ENCODE data around the gene SIAH2.

The SIAH2 gene

DNA sequence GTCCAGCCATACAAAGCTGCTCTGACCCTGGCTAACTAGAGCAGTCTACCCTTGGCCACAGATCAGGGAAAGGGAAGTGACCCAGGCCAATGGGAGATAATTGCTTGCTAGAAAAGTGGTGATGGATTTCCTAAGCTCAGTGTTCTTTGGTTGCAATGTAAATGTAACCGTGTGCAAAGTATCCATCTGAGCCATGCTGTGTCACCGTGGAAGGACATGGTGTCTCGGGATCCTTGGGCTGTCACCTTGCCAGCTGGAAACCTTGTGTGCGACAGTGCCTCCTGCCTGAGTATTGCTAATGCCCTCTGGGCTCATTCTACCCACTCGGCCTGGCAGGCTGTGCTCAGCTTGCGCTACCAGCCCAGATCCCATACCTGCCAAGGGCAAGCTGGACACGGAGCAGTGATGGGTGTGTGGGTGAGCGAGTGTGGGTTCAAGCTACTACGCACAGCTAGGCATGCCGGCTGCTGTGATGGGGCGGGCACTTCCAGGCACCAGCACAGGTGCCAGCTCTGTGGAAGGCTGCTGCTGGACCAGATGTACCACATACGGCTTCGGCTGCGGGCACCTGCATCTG is 10.7 kb upstream of the SIAH2 start:
- DNase-seq: no peak

DNA sequence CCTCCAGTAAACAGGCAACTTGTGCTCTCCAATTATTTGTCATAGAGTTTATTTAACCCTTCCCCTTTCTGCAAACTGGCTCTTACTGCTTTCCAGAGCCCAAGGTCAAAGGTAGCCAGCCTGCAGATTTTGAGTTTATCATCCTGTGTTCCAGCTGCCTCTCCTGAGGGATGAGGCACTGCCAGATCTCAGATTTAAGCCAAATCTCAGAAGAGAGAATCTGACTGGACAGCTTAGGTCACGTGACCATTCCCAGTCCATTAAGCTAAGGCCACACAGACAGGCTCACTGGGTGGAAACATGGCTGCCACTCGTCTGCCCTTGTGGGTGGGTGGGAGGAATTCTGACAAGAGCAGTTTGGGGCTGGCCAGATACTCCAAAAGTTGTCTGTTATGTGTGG is 8.6 kb upstream of the SIAH2 start:
- DNase-seq: no peak

DNA sequence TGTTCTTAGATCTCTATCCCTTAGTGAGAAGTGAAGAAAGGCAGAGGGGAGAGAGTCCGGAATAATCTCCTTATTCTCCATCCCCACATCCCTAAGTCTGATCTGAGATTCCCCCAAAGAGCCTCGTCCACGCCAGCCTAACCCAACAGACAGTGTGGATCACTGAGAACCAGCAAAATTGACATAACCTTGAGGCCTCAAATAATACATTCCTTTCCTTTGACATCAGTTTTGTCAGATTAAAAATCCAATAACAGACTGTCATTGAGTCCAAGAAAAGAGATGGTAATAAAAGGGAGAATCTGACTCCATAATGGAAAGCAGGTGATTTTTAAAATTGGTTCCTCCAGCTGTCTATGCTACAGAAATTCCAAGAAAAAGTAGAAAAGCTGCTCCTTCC is 7.7 kb upstream of the SIAH2 start:
- DNase-seq: no peak

DNA sequence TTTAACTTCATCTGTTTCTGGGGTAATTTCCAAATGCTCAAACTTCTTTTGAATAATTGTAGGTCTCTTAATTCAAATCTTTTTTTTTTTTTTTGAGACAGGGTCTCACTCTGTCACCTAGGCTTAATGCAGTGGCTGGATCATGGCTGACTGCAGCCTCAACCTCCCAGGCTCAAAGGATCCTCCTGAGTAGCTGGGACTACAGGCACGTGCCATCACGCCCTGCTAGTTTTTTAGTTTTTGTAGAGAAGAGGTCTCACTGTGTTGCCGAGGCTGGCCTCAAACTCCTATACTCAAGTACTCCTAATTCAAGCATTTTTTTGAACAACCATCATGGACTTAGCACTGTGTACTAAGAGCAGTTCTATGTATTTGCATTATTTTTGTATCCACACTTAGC is 3.8 kb upstream of the SIAH2 start:
- no peak for DNase-seq

DNA sequence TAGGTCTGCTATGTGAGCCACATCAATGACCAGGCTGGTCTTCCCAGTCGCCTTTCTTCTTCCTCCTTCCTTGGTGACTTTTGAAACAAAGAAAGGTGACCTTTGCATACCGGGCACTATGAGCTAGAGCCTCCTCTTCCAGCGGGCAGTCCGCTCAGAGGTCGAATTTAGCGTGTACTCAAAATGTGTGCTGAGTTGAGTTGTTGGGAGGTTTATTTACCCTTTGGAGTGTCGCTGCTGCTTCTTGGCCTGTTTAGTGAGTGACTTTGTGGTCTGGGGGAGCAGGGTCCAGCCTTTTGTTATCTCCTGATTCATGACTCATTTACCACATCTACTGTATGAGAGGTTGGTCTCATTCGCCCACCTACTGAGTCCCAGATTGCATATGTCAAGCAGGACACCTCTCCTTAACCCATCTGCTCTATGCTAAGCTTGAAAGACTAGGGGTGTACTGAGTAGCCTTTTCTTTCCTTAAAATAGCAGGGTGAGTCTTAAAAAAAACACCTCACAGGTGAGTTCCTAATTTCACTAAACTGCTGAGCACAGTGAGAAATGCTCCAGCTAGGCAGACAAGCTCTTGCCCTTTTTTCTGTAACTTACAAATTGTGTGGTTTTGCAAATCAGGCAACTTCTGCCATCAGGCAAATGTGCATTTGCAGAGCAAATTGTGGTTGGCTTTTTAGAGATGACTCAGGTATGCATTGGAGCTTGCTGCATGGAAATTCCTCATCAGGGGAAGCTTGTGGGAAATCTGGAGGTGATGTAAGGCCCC is 3.2 kb upstream of the SIAH2 start:
- DNase-seq: peak; percentile 59

DNA sequence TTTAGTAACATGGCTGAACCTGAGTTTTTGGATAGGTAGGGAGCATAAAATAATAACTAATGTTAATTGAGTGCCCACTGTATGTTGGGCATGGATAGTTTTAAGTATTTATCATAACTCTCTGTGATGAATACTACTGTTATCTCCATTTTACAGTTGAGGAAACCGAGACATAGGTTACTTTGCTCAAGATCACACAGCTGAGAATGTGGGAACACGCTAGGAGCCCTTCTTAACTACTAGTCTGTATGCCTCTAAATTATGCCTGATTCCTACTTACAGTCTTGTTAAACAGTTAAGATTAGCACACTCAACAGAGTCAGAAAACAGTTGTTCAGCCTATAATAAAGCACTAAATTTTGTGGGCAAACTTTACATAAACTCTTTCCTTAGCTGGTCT is 2.0 kb upstream of the SIAH2 start:
- no peak for DNase-seq

DNA sequence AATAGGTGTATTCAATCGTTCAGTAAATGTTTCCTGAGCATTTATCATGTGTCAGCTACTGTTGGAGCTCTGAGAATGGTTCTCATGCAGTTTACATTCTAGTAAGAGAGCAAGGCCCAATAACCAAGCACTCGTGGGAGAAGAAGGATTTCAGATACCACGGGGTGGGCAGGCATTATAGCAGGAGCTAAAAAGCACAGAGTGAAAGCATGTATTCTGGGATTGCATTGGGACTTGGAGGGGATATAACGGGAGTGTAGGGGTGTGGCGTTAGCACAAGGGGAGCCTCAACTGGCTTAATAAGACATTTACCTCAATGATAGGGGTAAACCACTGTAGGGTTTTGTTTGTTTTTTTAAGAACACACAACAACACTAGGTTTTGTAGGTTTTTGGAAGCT is 1.6 kb upstream of the SIAH2 start:
- no peak for DNase-seq

DNA sequence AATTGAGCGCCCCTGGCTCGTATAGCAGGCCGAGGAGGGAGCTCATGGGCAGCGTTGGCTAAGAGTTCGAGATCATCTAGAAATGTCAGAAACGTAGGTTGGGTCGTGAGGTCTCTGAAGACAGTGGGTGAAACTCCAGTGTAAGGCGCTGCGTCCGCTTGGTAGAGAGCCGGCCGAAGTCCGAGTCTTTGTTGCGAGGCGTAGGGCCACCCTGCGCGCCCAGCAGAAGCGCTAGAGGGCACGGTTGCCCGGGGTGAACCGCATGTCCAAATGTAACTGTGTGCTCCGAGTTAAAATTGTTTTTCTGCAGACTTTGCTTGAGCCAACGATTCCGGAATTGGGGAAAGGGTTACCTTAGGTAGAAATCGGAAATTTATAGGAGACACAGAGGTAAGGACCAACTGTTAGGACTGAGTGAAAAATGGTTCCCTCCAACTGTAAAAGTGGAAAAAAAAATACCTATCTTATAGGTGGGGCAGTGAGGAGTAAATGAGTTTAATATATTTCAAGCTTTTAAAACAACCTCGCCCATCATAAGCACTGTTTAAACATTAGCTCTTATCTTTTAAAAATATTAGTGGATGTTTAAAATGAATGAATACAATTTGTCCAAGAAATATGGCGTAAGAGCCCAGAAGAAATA is 993 bp upstream of the SIAH2 start:
- DNase-seq: no peak

DNA sequence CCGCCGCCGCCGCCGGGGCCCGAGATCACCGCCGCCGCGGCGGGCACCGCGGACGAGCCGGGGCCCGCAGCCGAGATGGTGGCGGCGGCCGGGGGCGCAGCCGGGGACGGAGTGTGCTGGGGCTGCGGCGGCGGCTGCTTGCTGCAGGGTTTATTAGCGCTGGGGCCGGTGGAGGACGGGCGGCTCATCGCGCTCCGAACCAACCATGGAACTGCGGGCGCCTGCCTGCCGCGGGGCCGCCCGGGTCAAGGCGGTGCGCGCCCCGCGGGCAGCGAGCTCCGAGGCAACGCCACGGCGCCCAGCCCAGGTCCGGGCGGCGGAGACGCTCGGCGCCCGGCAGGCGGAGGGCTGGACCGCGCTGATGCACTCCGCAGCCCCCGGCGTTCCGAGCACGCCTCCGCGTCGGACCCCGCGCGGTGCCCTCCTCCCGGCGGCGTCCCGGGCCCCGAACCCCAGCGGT is 277 bp downstream of the SIAH2 start:
- DNase-seq: no peak

DNA sequence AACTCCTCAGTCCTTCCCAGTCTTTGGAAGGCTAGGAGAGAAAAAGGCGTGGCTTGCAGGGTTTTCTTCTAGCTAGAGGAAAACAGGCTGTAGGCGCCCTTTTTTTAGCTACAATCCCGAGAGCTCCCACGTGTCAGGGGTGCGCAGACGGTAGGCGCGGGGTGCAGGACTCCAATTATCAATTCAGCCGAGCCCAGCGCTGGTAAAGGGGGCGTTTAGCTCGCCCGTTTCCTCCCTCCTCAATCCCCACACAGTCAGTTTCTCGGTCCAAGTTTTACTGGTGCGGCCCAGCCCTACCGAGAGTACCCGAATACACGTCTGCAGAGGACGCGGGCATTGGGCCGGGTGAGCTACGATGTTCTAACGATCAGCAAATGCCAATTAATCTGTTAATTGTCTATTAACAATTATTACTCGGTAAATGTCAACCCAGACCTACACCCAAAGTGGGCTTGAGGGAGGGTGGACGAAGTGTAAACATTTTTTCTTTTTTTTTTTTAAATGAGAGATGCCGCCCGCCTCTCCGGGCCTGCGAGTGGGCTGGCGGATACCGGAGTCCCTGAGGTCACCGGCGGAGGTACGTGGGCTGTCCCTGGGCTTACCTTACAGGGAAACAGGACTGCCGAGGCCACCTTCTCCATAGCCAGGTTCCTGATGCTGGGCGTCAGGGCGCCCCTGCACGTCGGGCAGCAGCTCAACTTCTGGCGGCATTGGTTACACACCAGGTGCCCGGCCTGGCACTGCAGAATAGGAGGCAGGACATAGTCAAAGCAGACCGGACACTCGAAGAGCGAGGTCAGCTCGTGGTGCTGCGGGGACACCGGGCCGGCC is 923 bp downstream of the SIAH2 start:
- DNase-seq: peak; percentile 54

DNA sequence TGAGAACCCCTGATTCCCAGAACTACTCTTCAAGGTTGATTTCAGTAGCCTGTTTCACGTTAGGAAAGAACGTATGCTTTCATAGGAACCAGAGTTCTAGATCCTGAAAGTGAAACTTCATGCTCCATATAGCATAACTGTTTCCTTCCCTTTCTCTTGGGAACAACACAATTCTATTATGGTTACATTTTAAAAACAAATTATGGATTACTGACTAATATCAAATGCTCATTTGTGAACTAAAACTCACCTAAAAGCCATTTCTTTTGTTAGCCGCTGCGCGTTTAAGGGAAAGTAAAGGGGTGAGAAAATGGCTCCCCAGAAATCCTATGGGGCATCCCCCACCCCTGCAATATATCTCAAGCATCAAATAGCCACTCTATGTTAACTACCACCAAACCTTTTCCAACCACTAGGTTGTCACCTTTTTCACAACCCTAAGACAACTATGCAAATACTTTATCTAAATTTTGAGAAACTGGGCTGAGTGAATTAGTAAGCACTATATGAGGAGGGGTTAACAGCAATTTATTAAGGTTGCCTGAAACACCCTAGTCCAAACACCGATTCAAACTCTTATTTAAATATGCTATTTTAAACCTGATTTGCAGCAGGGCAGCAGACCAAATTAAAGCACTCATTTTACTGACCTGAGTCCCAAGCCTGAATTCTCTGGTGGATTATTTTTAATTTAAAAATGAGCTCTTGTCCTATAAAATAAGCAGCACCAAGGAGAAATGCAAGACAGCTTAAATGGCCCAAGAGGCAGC is 2.4 kb downstream of the SIAH2 start:
- DNase-seq: peak; percentile 74

DNA sequence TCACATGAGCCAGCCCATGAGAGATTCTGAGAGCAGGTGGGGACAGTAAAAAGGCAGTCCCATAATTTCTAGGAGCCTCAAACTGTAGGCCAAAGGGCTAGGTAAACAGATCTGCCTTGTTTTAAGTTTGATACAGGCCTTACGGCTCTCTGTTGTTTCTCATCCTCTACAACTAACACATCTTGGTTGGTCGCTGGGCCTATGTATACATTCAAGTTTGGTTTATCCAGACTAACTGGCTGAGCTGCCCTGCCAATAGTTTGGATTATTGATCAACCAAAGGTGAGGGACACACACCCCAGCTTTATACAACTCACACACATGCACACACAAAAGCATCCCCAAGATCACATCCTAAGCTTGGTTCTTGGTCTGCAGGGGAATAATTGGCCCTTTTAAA is 3.0 kb downstream of the SIAH2 start:
- DNase-seq: no peak

DNA sequence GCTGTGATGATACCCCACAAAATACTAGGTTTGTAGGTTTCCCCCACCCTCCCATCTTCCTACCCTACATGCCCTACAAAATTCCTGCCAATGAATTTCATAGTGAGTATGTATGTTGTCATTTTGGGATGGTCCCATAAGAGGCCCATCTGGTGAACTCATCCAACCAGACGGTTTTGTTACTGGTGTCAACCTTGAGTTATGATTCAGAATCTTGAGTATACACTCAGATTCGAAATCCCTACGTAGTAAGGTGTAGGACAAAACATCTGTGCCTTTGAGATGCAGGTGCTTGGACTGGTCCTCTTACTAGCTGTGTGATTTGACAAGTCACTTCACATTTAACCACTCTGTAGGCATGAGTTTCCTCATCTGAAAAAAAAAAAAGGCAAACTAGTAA is 3.6 kb downstream of the SIAH2 start:
- no peak for DNase-seq

DNA sequence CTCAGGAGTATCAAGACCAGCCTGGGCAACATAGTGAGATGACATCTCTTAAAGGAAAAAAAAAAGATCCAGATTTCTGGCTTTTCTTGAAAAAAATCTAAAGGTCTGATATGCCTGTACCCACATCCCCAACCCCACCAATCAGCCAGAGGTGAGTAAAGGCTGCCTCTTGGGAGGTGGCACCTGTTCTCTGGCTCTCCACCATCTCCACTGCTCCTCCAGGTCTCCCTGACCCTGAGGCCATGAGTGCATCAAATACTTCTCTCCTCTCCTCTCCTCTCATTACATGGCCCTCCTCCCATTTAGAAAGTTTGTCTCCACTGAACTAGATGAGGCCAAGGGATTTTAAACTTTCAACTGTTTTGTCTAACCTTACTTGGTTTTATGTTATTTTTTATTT is 5.2 kb downstream of the SIAH2 start:
- DNase-seq: no peak

DNA sequence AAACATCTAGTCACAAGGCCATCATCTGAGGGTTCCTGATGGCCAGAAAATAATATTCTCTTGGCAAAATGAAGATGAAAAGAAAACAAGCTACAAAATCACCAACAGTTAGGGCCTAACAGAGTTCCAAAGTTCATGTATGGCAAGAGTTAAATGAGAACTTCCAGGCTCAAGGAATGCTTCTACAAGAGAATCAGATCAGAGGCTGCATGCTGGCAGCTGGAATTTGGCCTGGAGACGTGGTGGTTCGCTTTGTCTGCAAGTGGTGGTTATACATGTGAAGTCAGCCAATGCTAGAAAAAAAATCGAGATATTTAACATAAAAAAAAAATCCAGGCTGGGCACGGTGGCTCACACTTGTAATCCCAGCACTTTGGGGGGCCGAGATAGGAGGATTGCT is 5.6 kb downstream of the SIAH2 start:
- DNase-seq: no peak

DNA sequence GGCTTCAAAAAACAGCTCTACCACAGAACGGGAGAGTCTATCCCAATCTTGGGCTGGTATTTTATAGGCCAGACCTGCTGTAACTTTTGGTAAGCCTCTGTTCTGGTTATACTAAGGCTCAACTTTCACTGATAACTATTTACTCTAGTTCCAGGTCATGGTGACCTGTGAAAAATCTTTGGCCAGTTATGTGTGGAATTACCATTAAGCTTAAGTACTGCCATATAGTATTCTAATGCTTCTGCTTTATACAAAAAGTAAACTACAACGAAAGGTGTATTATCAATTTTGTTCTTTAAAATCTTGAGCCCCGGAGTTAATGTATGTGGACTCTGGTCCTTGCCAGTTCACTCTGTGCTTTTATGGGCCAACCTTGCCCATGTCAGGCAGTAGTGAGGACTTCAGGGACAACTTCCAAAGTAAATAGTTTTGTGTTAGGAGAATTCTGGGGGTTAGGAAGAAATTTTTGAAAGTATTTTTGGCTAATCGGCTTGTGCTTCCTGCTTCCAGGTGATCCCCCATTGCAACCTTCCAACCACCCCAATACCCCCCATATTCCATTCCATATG is 6.4 kb downstream of the SIAH2 start:
- no peak for DNase-seq

DNA sequence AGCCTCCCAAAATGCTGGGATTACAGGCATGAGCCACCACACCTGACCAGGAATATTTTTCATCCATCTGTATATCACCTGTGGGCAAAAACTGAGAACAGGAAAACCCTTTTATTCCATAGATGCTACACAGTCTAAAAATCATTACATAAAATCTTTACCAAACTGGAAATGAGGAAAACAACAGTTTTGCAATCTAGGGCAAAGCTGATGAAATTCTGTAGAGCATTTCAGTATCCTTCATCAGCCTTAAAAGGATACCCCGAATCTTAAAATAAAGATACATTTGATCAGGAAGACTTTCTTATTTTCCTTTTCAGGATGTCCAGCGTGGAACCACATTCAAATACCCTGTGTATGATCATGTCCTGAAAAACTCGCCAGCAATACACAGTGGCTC is 7.1 kb downstream of the SIAH2 start:
- no peak for DNase-seq

DNA sequence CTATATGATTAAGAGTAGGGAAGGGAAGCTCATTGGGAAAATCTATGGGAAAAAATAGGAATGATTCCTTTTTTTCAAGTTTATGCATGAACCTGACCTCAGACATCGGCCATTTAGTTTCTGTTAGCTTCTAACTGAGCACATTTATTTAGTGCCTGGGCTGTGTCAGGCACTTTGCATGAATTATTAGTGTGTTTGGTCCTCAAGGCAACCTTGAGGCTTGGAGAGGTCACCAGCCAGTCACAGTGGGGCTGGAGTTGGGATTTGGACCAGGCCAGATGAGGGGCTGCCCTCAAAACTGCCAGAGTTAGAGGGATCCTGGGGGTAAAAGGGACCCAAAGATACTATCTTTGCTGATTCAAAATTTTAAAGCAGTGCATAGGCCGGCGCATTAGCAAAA is 8.1 kb downstream of the SIAH2 start:
- no peak for DNase-seq

DNA sequence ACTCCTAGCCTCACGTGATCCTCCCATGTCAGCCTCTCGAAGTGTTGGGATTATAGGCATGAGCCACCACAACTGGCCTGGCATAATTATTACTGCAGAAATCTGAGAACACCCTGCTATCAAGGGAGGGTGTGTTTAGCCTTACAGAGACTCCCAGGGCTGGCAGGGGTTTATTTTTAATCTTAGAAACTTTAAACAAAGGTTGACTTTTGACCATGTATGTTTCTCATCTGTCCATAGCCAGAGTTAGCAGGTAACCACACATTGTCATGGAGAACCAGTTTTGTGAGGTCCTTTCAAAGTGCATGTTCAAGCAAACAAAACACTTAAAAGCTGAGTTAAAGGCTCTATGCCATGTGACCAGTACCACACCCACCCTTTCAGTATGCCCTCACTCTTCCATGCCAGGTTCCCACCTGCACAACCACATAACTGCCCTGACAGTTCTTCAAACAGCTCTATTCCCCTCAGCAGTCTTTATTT is 11.1 kb downstream of the SIAH2 start:
- DNase-seq: no peak

DNA sequence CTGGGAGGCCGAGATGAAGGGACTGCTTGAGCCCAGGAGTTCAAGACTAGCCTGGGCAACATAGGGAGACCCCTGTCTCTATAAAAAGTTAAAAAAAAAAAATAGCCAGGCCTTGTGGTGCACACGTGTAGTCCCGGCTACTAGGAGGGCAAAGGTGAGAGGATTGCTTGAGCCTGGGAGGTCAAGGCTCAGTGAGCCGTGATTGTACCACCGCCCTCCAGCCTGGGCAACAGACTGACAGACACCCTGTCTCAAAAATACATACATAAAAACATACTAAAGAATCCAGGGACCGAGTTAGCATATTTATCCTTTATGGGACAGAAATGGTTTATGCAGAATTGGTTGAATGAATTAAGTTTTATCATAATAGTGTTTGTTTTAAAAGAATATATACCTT is 13.7 kb downstream of the SIAH2 start:
- DNase-seq: no peak

DNA sequence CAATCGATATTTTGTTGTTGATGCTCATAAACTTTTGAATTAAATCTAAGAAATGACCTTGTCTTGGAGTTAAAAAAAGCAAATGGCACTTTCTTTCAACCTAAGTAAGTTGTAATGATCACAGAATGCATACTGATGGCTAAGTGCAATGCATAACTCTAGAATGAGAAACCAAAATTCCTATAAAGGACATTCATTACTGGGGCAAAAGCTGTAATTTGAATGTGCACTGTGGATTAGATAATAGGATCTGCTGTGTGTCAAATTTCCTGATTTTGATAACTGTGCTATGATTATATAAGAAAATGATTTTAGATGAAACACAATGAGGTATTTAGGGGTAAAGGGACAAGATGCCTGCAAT is 14.3 kb downstream of the SIAH2 start:
- no peak for DNase-seq

All from stimulated activated CD4-positive, alpha-beta T cell treated with anti-CD3 and anti-CD28 coated beads, Interleukin-15, amount 100 ng/mL, for 24 hours (primary cell).